Astrocyte (in vitro differentiated cells and primary cell): ENCODE results near the gene MMS19. TPM values are rescaled to one million over a fixed set of nuclear protein-coding genes. Genes with fewer than 3 reads are reported as not detected.

ENCODE experiments used
- DNase-seq: peaks from one replicate; pipeline ENCODE4 v3.0.0-alpha.2; 2010; ENCODE audit warnings: low read depth
- FAIRE-seq: peaks from 2 replicates; lab custom pipeline; 2011; peaks lifted over from hg19 to GRCh38; lab: Jason Lieb, UNC
- H2AFZ ChIP-seq: 2 replicates; pipeline ENCODE4 v1.6.0; 2012; ENCODE audit warnings: low read depth, low read length, inconsistent platforms
- H3K27ac ChIP-seq: 2 replicates; pipeline ENCODE4 v1.5.1; 2011; ENCODE audit warnings: low read depth, low read length, inconsistent platforms
- H3K27me3 ChIP-seq: 2 replicates; pipeline ENCODE4 v1.6.0; 2011; ENCODE audit warnings: low read length, inconsistent platforms; ENCODE audit not compliant: insufficient read depth
- H3K36me3 ChIP-seq: 2 replicates; pipeline ENCODE4 v1.5.1; 2011; ENCODE audit warnings: low read length, inconsistent platforms; ENCODE audit not compliant: insufficient read depth
- H3K4me1 ChIP-seq: 2 replicates; pipeline ENCODE4 v1.5.1; 2011; ENCODE audit warnings: low read length, inconsistent platforms; ENCODE audit not compliant: insufficient read depth
- H3K4me2 ChIP-seq: 2 replicates; pipeline ENCODE4 v1.6.0; 2012; ENCODE audit warnings: low read length, inconsistent platforms
- H3K4me3 ChIP-seq: 2 replicates; pipeline ENCODE4 v1.5.1; 2011; ENCODE audit warnings: low read depth, mild to moderate bottlenecking, low read length, inconsistent platforms; ENCODE audit not compliant: insufficient read depth
- H3K79me2 ChIP-seq: 2 replicates; pipeline ENCODE4 v1.6.0; 2012; ENCODE audit warnings: mild to moderate bottlenecking, low read length, inconsistent platforms; ENCODE audit not compliant: insufficient read depth
- H3K9ac ChIP-seq: 2 replicates; pipeline ENCODE4 v1.6.0; 2012; ENCODE audit warnings: mild to moderate bottlenecking, low read length, inconsistent platforms
- H3K9me3 ChIP-seq: 2 replicates; pipeline ENCODE4 v1.5.1; 2012; ENCODE audit warnings: low read depth, mild to moderate bottlenecking, low read length, inconsistent platforms; ENCODE audit not compliant: insufficient read depth
- H4K20me1 ChIP-seq: 2 replicates; pipeline ENCODE4 v1.6.0; 2012; ENCODE audit warnings: low read length, inconsistent platforms; ENCODE audit not compliant: insufficient read depth
- H3K27ac Mint-ChIP-seq: one replicate; pipeline ENCODE4 v1.8.0; 2021; ENCODE audit warnings: mild to moderate bottlenecking, mixed read lengths; ENCODE audit not compliant: unreplicated experiment
- H3K27me3 Mint-ChIP-seq: one replicate; pipeline ENCODE4 v1.8.0; 2021; ENCODE audit warnings: low read depth, mixed read lengths; ENCODE audit not compliant: unreplicated experiment
- H3K36me3 Mint-ChIP-seq: one replicate; pipeline ENCODE4 v1.8.0; 2021; ENCODE audit warnings: low read depth, mixed read lengths; ENCODE audit not compliant: unreplicated experiment
- H3K4me1 Mint-ChIP-seq: one replicate; pipeline ENCODE4 v1.8.0; 2021; ENCODE audit warnings: low read depth, mixed read lengths; ENCODE audit not compliant: unreplicated experiment
- H3K4me3 Mint-ChIP-seq: one replicate; pipeline ENCODE4 v1.8.0; 2021; ENCODE audit warnings: mild to moderate bottlenecking, moderate library complexity, mixed read lengths; ENCODE audit not compliant: unreplicated experiment
- H3K9me3 Mint-ChIP-seq: one replicate; pipeline ENCODE4 v1.8.0; 2021; ENCODE audit warnings: mild to moderate bottlenecking, mixed read lengths; ENCODE audit not compliant: unreplicated experiment
- EZH2 ChIP-seq: IDR thresholded peaks from 2 replicates; pipeline ENCODE4 v1.6.1; 2012; ENCODE audit warnings: mild to moderate bottlenecking, low read length, inconsistent platforms; ENCODE audit not compliant: insufficient read depth
- total RNA-seq: library from RNA; stranded (reverse); gene quantifications from 2 replicates; pipeline ENCODE4 v1.2.1, GENCODE V29; 2021
- TF ChIP-seq, protein P1 (sequence below): IDR thresholded peaks from 2 replicates; pipeline ENCODE4 v1.5.1; 2011; ENCODE audit warnings: low read depth, mild to moderate bottlenecking, inconsistent platforms, low read length, moderate library complexity; ENCODE audit not compliant: insufficient read depth

The MMS19 gene
- total RNA-seq, 1 donor from 2014 or later, result 84.4 TPM

DNA sequence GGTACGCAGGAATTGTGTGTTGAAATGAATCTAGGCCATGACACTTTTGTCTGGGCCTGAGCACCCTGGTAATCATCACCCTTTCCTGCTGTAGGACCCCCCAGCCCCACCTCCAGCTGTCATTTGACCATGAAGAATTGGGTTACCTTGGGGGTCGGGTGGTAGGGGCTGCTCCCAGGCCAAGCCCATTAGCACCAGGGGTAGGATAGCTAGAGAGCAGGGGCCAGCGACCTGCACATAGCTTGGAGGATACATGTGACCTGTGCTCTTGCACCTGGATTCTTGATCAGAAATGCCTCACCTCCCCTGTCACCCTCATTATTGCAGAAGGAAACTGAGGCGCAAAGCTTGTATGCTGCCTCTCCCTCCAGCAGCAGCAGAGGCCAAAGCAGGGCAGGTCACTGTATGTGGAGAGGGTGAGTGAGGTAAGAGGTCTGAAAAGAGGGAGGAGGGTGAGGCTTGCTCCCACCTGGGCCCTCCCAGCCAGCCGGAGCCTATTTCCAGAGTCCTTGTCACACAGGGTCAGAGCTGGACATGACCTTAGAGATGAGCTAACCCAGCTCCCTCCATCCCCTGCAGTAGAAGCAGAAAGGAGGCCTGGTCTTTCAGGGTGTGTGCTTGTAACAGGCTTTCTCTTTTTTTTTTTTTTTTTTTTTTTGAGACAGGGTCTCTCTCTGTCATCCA, 39.1 kb upstream of the MMS19 start:
- Mint-ChIP-seq H3K27me3 (no peaks in the 10 kb centered on the region), H3K9me3 (peaks cover 1% of the 10 kb centered on the region), H3K27ac (peak overlapping the region; percentile 73), H3K4me1 (peaks cover 63% of the 10 kb centered on the region), H3K36me3 (no peaks in the 10 kb centered on the region), H3K4me3 (no peak overlapping the region)
- DNase-seq, result no peak
- Histone ChIP-seq H3K36me3 (no peaks in the 10 kb centered on the region), H3K27me3 (no peaks in the 10 kb centered on the region), H3K27ac (peak overlapping the region; percentile 71), H3K4me2 (no peak overlapping the region), H3K4me3 (no peak overlapping the region), H3K9ac (no peak overlapping the region), H4K20me1 (peaks cover 7% of the 10 kb centered on the region), H3K9me3 (no peaks in the 10 kb centered on the region), H2AFZ (no peak overlapping the region), H3K4me1 (peaks cover 52% of the 10 kb centered on the region), H3K79me2 (peaks cover 41% of the 10 kb centered on the region)
- FAIRE-seq, result no peak
- TF ChIP-seq, protein P1, sequence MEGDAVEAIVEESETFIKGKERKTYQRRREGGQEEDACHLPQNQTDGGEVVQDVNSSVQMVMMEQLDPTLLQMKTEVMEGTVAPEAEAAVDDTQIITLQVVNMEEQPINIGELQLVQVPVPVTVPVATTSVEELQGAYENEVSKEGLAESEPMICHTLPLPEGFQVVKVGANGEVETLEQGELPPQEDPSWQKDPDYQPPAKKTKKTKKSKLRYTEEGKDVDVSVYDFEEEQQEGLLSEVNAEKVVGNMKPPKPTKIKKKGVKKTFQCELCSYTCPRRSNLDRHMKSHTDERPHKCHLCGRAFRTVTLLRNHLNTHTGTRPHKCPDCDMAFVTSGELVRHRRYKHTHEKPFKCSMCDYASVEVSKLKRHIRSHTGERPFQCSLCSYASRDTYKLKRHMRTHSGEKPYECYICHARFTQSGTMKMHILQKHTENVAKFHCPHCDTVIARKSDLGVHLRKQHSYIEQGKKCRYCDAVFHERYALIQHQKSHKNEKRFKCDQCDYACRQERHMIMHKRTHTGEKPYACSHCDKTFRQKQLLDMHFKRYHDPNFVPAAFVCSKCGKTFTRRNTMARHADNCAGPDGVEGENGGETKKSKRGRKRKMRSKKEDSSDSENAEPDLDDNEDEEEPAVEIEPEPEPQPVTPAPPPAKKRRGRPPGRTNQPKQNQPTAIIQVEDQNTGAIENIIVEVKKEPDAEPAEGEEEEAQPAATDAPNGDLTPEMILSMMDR, result no peak
- no peak for TF ChIP-seq EZH2

DNA sequence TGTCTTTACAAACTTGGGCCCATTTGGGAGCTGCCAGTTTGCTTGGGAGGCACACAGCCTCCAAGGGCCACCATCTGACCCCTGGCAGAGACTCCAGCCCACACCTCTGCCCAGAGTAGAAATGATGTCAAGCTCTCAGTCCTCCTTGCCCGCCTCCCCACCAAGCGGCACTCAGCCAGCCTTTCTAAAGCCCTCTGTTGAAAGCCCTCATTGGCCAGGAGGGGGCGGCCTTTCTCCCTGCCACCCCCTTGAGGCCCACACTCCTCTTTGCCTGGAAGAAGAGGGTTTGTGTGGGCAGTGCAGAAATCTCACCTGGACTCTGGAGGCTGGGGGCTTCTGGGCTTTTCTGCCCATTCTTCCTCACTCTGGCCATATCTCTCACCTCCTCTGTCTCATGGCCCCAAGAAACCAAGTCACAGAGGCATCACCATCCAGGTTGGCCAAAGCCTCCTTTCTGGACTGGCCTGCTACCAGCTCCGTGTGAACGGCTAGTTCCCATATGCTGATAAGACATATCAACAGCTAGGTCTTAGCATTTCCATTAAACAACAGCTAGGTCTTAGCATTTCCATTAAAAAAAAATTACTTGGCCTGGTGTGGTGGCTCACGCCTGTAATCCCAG, 36.6 kb upstream of the MMS19 start:
- H3K4me1 Mint-ChIP-seq, result peaks cover 47% of the 10 kb centered on the region
- Histone ChIP-seq H3K27ac (no peak overlapping the region), H4K20me1 (peaks cover 7% of the 10 kb centered on the region), H3K27me3 (no peaks in the 10 kb centered on the region), H2AFZ (no peak overlapping the region), H3K4me1 (peaks cover 36% of the 10 kb centered on the region), H3K4me2 (no peak overlapping the region), H3K9ac (no peak overlapping the region), H3K79me2 (peaks cover 40% of the 10 kb centered on the region), H3K9me3 (no peaks in the 10 kb centered on the region), H3K4me3 (no peak overlapping the region), H3K36me3 (no peaks in the 10 kb centered on the region)
- no peak overlapping the region for H3K4me3 Mint-ChIP-seq
- no peak for DNase-seq
- H3K27ac Mint-ChIP-seq, result peak overlapping the region; percentile 81
- FAIRE-seq, result no peak
- H3K9me3 Mint-ChIP-seq, result peaks cover 3% of the 10 kb centered on the region
- H3K27me3 Mint-ChIP-seq, result no peaks in the 10 kb centered on the region
- peaks cover 2% of the 10 kb centered on the region for H3K36me3 Mint-ChIP-seq
- TF ChIP-seq EZH2, result no peak
- TF ChIP-seq, protein P1, result peak; percentile 26

- Histone ChIP-seq H3K9me3 (no peaks in the 10 kb centered on the region), H3K27me3 (no peaks in the 10 kb centered on the region), H3K4me3 (no peak overlapping the region), H3K36me3 (no peaks in the 10 kb centered on the region), H4K20me1 (peaks cover 7% of the 10 kb centered on the region), H3K4me1 (peaks cover 26% of the 10 kb centered on the region), H3K27ac (no peak overlapping the region), H2AFZ (no peak overlapping the region), H3K9ac (peak overlapping the region; percentile 7), H3K4me2 (peak overlapping the region; percentile 32), H3K79me2 (peaks cover 41% of the 10 kb centered on the region)
- Mint-ChIP-seq H3K4me3 (no peak overlapping the region), H3K36me3 (peaks cover 4% of the 10 kb centered on the region), H3K9me3 (peaks cover 4% of the 10 kb centered on the region), H3K27me3 (no peaks in the 10 kb centered on the region), H3K4me1 (peaks cover 39% of the 10 kb centered on the region), H3K27ac (peak overlapping the region; percentile 96)
- DNase-seq, result no peak
- FAIRE-seq, result no peak
- no peak for TF ChIP-seq EZH2
- TF ChIP-seq, protein P1, result no peak
These were observed 35.7 kb upstream of the MMS19 start for GRCh38 chr10:97533888-97534287.
